Activated naive CD8-positive, alpha-beta T cell treated with anti-CD3 and anti-CD28 coated beads, Interleukin-2, amount 50 U/mL, for 24 hours (primary cell): ENCODE results near the gene LYZL2.
A peak's percentile ranks its signal among the peaks of the same experiment; 100 is the strongest.
"Not testable (repeated sequence)": the region's sequence is repeated elsewhere in the genome, so short reads cannot be mapped to it uniquely, and the experiment has no call there.

Experiments used
- ATAC-seq: fragments of 150-1000 bp; cut with Tn5 transposase; one replicate; pipeline ENCODE4 v1.10.0; 2021
- DNase-seq: peaks from one replicate; pipeline ENCODE4 v3.0.0; 2021
- H3K27ac Mint-ChIP-seq: one replicate; pipeline ENCODE4 v1.8.0; 2021; ENCODE audit warnings: mild to moderate bottlenecking, mixed read lengths
- H3K27me3 Mint-ChIP-seq: one replicate; pipeline ENCODE4 v1.8.0; 2021; ENCODE audit warnings: mixed read lengths
- H3K36me3 Mint-ChIP-seq: one replicate; pipeline ENCODE4 v1.8.0; 2021; ENCODE audit warnings: low read depth, mixed read lengths
- H3K4me1 Mint-ChIP-seq: one replicate; pipeline ENCODE4 v1.8.0; 2021; ENCODE audit warnings: mixed read lengths
- H3K4me3 Mint-ChIP-seq: one replicate; pipeline ENCODE4 v1.8.0; 2021; ENCODE audit warnings: mild to moderate bottlenecking, moderate library complexity, mixed read lengths
- H3K9me3 Mint-ChIP-seq: one replicate; pipeline ENCODE4 v1.8.0; 2021; ENCODE audit warnings: mixed read lengths

Gene LYZL2

GRCh38 chr10:30629653-30630052 lies at the start of gene LYZL2:
Gene LYZL2 (minus strand): TSS chr10:30629753. CDS start chr10:30626915, 2,838 bp downstream.
- H3K36me3 Mint-ChIP-seq, result no peaks in the 10 kb centered on the region
- peaks cover 20% of the 10 kb centered on the region for H3K27me3 Mint-ChIP-seq
- ATAC-seq, result no peak
- no peak within 1 kb of the TSS for H3K27ac Mint-ChIP-seq
- H3K9me3 Mint-ChIP-seq, result no peaks in the 10 kb centered on the region
- H3K4me3 Mint-ChIP-seq, result no peak within 1 kb of the TSS
- DNase-seq, result no peak
- no peaks in the 10 kb centered on the region for H3K4me1 Mint-ChIP-seq

GRCh38 chr10:30677616-30678015 lies 48.1 kb upstream of the LYZL2 start:
- H3K4me3 Mint-ChIP-seq, H3K36me3 Mint-ChIP-seq, H3K27ac Mint-ChIP-seq, DNase-seq: not testable (repeated sequence)
- peaks cover 12% of the 10 kb centered on the region for H3K9me3 Mint-ChIP-seq
- ATAC-seq, result peak; percentile 55
- peaks cover 12% of the 10 kb centered on the region for H3K27me3 Mint-ChIP-seq
- peaks cover 12% of the 10 kb centered on the region for H3K4me1 Mint-ChIP-seq

- not testable (repeated sequence) for DNase-seq, ATAC-seq, H3K27ac Mint-ChIP-seq, H3K36me3 Mint-ChIP-seq, H3K4me1 Mint-ChIP-seq, H3K4me3 Mint-ChIP-seq
- H3K27me3 Mint-ChIP-seq, result peaks cover 15% of the 10 kb centered on the region
- peaks cover 12% of the 10 kb centered on the region for H3K9me3 Mint-ChIP-seq
These were observed 47.6 kb upstream of the LYZL2 start for GRCh38 chr10:30677146-30677545.

GRCh38 chr10:30675791-30676718 lies 46.5 kb upstream of the LYZL2 start:
- Mint-ChIP-seq H3K27me3 (peaks cover 12% of the 10 kb centered on the region), H3K4me1 (peaks cover 6% of the 10 kb centered on the region), H3K4me3 (no peak overlapping the region), H3K36me3 (peaks cover 5% of the 10 kb centered on the region), H3K9me3 (peaks cover 12% of the 10 kb centered on the region), H3K27ac (no peak overlapping the region)
- ATAC-seq, result no peak
- no peak for DNase-seq

- Mint-ChIP-seq H3K4me1 (peaks cover 10% of the 10 kb centered on the region), H3K9me3 (peaks cover 4% of the 10 kb centered on the region), H3K36me3 (peaks cover 1% of the 10 kb centered on the region), H3K4me3 (no peak overlapping the region), H3K27me3 (peaks cover 11% of the 10 kb centered on the region), H3K27ac (no peak overlapping the region)
- no peak for DNase-seq
- no peak for ATAC-seq
These were observed 45.2 kb upstream of the LYZL2 start for GRCh38 chr10:30674796-30675195.

GRCh38 chr10:30673262-30673661 lies 43.7 kb upstream of the LYZL2 start:
- H3K4me1 Mint-ChIP-seq, result peaks cover 10% of the 10 kb centered on the region
- not testable (repeated sequence) for H3K9me3 Mint-ChIP-seq, H3K36me3 Mint-ChIP-seq, H3K4me3 Mint-ChIP-seq, ATAC-seq, H3K27ac Mint-ChIP-seq, DNase-seq
- peaks cover 18% of the 10 kb centered on the region for H3K27me3 Mint-ChIP-seq

- H3K36me3 Mint-ChIP-seq, DNase-seq, ATAC-seq, H3K27ac Mint-ChIP-seq, H3K4me3 Mint-ChIP-seq, H3K9me3 Mint-ChIP-seq: not testable (repeated sequence)
- Mint-ChIP-seq H3K27me3 (peaks cover 21% of the 10 kb centered on the region), H3K4me1 (peaks cover 10% of the 10 kb centered on the region)
These were observed 42.8 kb upstream of the LYZL2 start for GRCh38 chr10:30672338-30672737.

- DNase-seq (no peak), ATAC-seq (peak; percentile 50)
- no peaks in the 10 kb centered on the region for H3K9me3 Mint-ChIP-seq
- peaks cover 10% of the 10 kb centered on the region for H3K4me1 Mint-ChIP-seq
- no peaks in the 10 kb centered on the region for H3K36me3 Mint-ChIP-seq
- no peak overlapping the region for H3K27ac Mint-ChIP-seq
- peak overlapping the region; percentile 53 for H3K4me3 Mint-ChIP-seq
- peaks cover 21% of the 10 kb centered on the region for H3K27me3 Mint-ChIP-seq
These were observed 41.6 kb upstream of the LYZL2 start for GRCh38 chr10:30671026-30671616.

GRCh38 chr10:30667982-30668381 lies 38.4 kb upstream of the LYZL2 start:
- DNase-seq, H3K27ac Mint-ChIP-seq, H3K36me3 Mint-ChIP-seq, ATAC-seq, H3K4me3 Mint-ChIP-seq, H3K9me3 Mint-ChIP-seq: not testable (repeated sequence)
- H3K4me1 Mint-ChIP-seq, result peaks cover 14% of the 10 kb centered on the region
- peaks cover 21% of the 10 kb centered on the region for H3K27me3 Mint-ChIP-seq

- not testable (repeated sequence) for H3K9me3 Mint-ChIP-seq, ATAC-seq
These were observed 33.9 kb upstream of the LYZL2 start for GRCh38 chr10:30663403-30663802.

GRCh38 chr10:30662814-30663213 lies 33.3 kb upstream of the LYZL2 start:
- no peak for ATAC-seq
- no peak overlapping the region for H3K27ac Mint-ChIP-seq
- DNase-seq, result no peak
- H3K27me3 Mint-ChIP-seq, result peaks cover 20% of the 10 kb centered on the region
- H3K4me1 Mint-ChIP-seq, result peaks cover 6% of the 10 kb centered on the region
- H3K36me3 Mint-ChIP-seq, result no peaks in the 10 kb centered on the region
- no peak overlapping the region for H3K4me3 Mint-ChIP-seq
- H3K9me3 Mint-ChIP-seq, result no peaks in the 10 kb centered on the region

More at GRCh38 chr10:30663403-30663802, 33.9 kb upstream of the LYZL2 start:
- H3K4me3 Mint-ChIP-seq, DNase-seq, H3K36me3 Mint-ChIP-seq, H3K4me1 Mint-ChIP-seq, H3K27ac Mint-ChIP-seq: not testable (repeated sequence)
- H3K27me3 Mint-ChIP-seq, result peaks cover 17% of the 10 kb centered on the region

- not testable (repeated sequence) for H3K4me1 Mint-ChIP-seq, H3K36me3 Mint-ChIP-seq, H3K27ac Mint-ChIP-seq, DNase-seq, H3K9me3 Mint-ChIP-seq, ATAC-seq, H3K4me3 Mint-ChIP-seq
- H3K27me3 Mint-ChIP-seq, result peaks cover 37% of the 10 kb centered on the region
These were observed 30.8 kb upstream of the LYZL2 start for GRCh38 chr10:30660314-30660713.

- H3K27ac Mint-ChIP-seq, result no peak overlapping the region
- no peak for DNase-seq
- peaks cover 48% of the 10 kb centered on the region for H3K27me3 Mint-ChIP-seq
- no peak overlapping the region for H3K4me3 Mint-ChIP-seq
- peaks cover 8% of the 10 kb centered on the region for H3K4me1 Mint-ChIP-seq
- no peaks in the 10 kb centered on the region for H3K9me3 Mint-ChIP-seq
- no peak for ATAC-seq
- no peaks in the 10 kb centered on the region for H3K36me3 Mint-ChIP-seq
These were observed 26.7 kb upstream of the LYZL2 start for GRCh38 chr10:30656233-30656632.

- peaks cover 48% of the 10 kb centered on the region for H3K27me3 Mint-ChIP-seq
- not testable (repeated sequence) for ATAC-seq, H3K4me1 Mint-ChIP-seq, H3K9me3 Mint-ChIP-seq, H3K36me3 Mint-ChIP-seq, H3K27ac Mint-ChIP-seq, DNase-seq, H3K4me3 Mint-ChIP-seq
These were observed 25.4 kb upstream of the LYZL2 start for GRCh38 chr10:30655001-30655400.
